ENCODE data around the gene SYNDIG1L.
"Not testable (repeated sequence)": the region's sequence is repeated elsewhere in the genome, so short reads cannot be mapped to it uniquely, and the experiment has no call there.

Gene SYNDIG1L

DNA sequence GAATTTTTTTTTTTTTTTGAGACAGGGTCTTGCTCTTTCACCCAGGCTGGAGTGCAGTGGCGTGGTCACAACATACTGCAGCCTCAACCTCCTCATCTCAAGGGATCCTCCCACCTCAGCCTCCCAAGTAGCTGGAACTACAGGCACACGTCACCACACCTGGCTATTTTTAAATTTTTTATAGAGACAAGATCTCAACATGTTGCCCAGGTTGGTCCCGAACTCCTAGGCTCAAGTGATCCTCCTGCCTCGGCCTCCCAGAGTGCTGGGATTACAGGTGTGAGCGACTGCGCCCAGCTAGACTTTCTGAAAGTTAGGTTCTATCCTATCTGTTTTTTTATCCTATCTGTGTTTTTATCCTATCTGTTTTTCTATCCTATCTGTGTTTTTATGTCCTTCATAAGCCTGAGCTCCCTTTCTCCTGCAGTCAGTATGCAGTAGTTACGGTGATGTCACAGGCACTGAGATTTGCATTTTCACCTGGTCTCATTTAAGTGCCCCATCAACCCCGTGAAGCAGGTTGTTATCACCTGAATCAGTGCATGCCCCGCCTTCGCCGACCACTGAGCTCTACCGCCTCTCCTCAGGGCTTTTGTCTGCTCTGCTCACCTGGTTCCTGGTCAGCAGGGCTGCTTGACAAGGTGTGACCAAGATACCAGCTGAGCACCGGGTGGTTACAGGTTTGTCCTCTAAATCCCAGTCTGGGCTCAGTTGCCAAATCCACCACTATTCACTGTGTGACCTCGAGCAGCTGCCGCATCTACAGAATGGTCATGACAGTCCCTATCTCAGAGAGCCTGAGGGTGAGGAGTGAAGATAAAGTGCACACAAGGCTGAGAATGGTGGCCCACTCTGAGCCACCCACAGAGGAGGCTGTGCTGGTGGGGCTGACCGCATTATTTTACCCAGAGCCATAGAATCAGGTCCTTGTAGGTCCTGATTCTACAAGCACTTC is 33.1 kb downstream of the SYNDIG1L start:
- TF ChIP-seq, protein P1, sequence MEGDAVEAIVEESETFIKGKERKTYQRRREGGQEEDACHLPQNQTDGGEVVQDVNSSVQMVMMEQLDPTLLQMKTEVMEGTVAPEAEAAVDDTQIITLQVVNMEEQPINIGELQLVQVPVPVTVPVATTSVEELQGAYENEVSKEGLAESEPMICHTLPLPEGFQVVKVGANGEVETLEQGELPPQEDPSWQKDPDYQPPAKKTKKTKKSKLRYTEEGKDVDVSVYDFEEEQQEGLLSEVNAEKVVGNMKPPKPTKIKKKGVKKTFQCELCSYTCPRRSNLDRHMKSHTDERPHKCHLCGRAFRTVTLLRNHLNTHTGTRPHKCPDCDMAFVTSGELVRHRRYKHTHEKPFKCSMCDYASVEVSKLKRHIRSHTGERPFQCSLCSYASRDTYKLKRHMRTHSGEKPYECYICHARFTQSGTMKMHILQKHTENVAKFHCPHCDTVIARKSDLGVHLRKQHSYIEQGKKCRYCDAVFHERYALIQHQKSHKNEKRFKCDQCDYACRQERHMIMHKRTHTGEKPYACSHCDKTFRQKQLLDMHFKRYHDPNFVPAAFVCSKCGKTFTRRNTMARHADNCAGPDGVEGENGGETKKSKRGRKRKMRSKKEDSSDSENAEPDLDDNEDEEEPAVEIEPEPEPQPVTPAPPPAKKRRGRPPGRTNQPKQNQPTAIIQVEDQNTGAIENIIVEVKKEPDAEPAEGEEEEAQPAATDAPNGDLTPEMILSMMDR (IDR thresholded peaks at IDR 0.05; ENCODE audit: control extremely low read depth, extremely low read depth, low read depth, missing control alignments), result no peak
- no peak for DNase-seq (ENCODE audit: extremely low spot score)
- ChIA-PET CTCF (interaction anchor here (1.2 kb wide), 1 partner anchor 18 kb away, joined by 3 read pairs; no protein-coding TSS in a partner anchor), POLR2A (interaction anchor here (0.7 kb wide), 1 partner anchor 99 kb away, joined by 4 read pairs; no protein-coding TSS in a partner anchor)

DNA sequence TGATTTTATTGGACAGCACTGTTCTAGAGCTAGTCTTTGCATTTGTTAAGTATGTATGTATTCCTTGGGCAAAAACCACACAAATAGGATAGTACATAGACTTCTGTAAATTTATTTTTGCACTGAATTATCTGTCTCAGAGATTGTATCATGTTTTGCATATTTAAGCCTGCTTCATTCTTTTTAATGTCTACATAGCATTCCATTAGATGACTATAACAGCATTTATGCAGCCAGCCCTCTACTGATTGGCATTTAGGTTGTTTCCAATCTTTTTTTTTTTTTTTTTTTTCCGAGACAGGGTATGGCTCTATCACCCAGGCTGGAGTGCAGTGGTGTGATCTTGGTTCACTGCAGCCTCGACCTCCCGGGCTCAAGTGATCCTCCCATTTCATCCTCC is 34.5 kb downstream of the SYNDIG1L start:
- DNase-seq (ENCODE audit: extremely low spot score), result no peak
- POLR2A ChIA-PET, result no interaction called here
- TF ChIP-seq, protein P1 (IDR thresholded peaks at IDR 0.05; ENCODE audit: control extremely low read depth, extremely low read depth, low read depth, missing control alignments), result no peak
- CTCF ChIA-PET, result no interaction called here

DNA sequence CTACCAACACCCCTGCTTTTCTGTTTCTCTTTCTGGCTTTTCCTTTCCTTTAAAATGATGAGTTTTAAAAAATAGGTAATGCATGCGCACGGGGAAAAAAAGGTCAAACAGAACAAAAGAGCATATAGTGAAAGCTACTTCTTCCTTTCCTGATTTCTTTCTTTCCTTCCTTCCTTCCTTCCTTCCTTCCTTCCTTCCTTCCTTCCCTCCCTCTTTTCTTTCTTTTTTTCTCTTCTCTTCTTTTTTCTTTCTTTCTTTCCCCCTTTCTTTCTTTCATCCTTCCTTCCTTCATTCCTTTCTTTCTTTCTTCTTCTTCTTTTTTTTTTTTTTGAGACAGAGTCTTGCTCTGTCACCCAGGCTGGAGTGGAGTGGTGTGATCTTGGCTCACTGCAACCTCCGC is 35.5 kb downstream of the SYNDIG1L start:
- DNase-seq (ENCODE audit: extremely low spot score); CTCF ChIA-PET: not testable (repeated sequence)
- POLR2A ChIA-PET, result interaction anchor here (0.7 kb wide), 1 partner anchor 182 kb away, joined by 4 read pairs; no protein-coding TSS in a partner anchor

DNA sequence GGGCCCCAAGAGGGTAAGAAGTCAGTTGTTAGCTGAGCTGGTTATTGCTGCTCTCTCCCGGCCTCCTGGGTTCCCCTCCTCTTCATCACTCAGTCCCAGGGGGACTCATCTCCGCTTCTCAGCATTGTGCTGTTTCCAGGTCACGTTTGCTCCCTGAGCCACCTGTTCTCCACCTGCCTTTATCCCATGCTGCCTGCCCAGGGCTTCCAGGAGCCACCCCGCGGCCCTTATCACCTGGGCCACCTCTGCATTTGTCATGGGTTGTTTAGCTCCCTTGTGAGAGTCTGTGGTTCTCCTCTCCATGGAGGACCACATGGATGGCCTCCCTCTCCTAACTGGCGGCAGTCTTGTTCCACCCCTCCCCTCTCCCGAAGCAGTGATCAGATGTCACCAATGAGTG is 36.0 kb downstream of the SYNDIG1L start:
- TF ChIP-seq, protein P1 (IDR thresholded peaks at IDR 0.05; ENCODE audit: control extremely low read depth, extremely low read depth, low read depth, missing control alignments), result no peak
- CTCF ChIA-PET, result no interaction called here
- DNase-seq (ENCODE audit: extremely low spot score), result no peak
- POLR2A ChIA-PET, result no interaction called here

DNA sequence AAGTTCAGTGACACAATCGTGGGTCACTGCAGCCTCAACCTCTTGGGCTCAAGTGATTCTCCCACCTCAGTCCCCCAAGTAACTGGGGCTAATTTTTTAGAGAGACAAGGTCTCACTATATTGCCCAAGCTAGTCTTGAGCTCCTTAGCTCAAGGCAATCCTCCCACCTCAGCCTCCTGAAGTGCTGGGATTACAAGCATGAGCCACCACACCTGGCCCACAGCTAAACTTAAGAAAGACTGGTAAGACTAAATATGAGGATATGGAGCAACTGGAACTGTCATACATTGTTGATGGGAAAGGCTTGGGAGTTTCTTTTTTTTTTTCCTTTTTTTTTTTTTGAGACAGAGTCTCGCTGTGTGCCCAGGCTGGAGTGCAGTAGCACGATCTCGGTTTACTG is 43.8 kb downstream of the SYNDIG1L start:
- ChIA-PET CTCF (no interaction called here), POLR2A (interaction anchor here (0.7 kb wide), 1 partner anchor 81 kb away, joined by 5 read pairs; no protein-coding TSS in a partner anchor)
- no peak for DNase-seq (ENCODE audit: extremely low spot score)
- TF ChIP-seq, protein P1 (IDR thresholded peaks at IDR 0.05; ENCODE audit: control extremely low read depth, extremely low read depth, low read depth, missing control alignments), result no peak

DNA sequence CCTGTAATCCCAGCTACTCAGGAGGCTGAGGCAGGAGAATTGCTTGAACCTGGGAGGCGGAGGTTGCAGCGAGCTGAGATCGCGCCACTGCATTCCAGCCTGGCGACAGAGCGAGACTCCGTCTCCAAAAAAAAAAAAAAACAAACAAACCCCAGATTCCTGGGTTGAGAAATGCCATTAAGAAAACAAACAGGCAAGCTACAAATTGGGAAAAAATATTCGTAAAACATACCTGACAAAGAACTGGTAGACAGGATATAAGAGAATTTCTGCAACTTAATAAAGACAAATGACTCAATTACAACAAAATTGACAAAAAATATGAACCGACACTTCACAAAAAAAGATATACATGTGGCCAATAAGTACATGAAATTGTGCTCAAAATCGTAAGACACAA is 44.4 kb downstream of the SYNDIG1L start:
- POLR2A ChIA-PET, result not testable (repeated sequence)

DNA sequence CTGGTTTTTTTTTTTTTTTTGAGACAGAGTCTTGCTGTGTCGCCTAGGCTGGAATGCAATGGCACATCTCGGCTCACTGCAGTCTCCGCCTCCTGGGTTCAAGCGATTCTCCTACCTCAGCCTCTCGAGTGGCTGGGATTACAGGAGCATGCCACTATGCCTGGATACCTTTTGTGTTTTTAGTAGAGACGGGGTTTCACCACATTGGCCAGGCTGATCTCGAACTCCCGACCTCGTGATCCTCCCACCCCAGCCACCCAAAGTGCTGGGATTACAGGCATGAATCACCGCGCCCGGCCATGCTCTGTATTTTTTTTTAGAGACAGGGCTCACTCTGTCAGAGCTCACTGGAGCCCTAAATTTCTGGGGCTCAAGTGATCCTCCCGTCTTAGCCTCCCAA is 45.2 kb downstream of the SYNDIG1L start:
- ChIA-PET POLR2A (no interaction called here), CTCF (no interaction called here)
- no peak for DNase-seq (ENCODE audit: extremely low spot score)
- TF ChIP-seq, protein P1 (IDR thresholded peaks at IDR 0.05; ENCODE audit: control extremely low read depth, extremely low read depth, low read depth, missing control alignments), result no peak

More for the DNA sequence above, 44.4 kb downstream of the SYNDIG1L start:
- CTCF ChIA-PET; DNase-seq (ENCODE audit: extremely low spot score): not testable (repeated sequence)

All from GM10248 (cell line).